GM18870 (cell line): ENCODE measurements around the gene ANXA11.
"Not testable (repeated sequence)": the region's sequence is repeated elsewhere in the genome, so short reads cannot be mapped to it uniquely, and the experiment has no call there.

Source experiments
- ATAC-seq: cut with Tn5 transposase; IDR thresholded peaks from one replicate; pipeline ENCODE4 v1.9.1; 2021; ENCODE audit warnings: moderate library complexity; ENCODE audit not compliant: unreplicated experiment

ANXA11 gene

DNA sequence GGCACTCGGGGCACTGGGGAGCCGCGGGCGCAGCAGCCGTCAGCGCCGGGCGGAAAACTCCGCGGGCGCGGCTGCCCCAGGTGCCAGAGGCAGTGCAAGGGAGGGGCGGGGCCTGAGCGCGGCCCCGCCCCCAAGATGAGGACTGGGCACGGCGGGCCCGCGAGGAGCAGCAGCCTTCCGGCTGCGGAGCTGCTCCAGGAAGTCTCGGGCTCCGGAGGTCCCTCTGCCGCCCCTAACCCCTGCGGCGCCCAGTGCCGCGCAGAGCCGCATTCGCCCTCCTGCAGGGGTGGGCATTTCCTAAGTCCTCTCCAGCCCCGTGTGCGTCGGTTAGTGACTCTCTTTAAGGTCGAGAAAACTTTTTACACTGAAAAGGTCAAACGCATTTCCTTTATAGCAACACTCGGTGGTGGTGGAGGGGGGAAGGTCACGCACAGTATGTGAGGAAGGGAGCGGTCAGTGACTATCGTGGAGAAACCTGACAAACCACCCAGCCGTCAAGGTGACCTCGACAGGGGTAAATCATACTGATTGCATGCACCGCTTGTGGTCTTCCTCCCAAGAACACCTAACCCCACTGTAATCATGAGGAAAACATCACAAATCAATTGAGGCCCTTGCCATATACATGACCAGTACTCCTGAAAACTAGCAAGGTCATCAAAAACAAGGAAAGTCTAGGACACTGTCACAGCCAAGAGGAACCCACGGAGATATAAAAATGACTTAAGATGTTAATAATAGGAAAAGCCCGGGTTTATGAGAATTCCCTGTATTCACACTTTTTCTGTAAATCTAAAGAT lies at the start of gene ANXA11:
Gene ANXA11 (minus strand): TSS at position 61 of the 800 bp plus-strand sequence. CDS start 32,676 bp downstream, outside the sequence.
- peak; percentile 42 for ATAC-seq

DNA sequence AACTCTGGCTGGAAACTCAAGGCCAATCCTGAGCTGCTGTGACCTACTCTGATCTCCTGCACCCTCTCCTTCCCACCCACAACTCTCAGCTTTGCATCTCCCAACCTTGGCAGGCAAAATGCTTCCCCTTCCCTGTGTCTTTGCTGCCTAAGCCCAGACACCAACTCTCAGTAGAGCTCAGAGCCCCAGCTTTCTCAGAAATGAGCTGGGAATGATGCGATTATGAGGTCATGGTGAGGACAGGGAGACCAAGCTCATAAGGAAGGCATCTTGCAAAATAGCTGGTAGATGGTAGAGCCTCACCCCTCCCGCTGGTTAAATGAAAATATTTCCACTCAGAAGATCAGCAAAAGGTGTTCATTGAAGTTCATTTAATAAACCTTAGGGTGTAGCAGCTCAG lies 49.4 kb upstream of the ANXA11 start:
- ATAC-seq: not testable (repeated sequence)

DNA sequence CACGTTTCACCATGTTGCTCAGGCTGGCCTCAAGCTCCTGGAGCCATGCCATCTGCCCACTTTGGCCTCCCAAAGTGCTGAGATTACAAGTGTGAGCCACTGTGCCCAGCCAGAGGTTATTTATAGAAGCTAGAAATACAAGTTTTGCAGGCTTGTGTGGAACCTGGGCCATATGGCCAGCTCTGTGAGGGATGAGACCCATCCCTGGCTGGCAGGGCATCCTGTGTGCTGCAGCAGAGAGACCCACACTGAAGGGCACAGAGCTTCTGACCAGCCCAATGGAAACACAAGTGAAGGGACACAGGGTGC lies 48.6 kb upstream of the ANXA11 start:
- not testable (repeated sequence) for ATAC-seq

DNA sequence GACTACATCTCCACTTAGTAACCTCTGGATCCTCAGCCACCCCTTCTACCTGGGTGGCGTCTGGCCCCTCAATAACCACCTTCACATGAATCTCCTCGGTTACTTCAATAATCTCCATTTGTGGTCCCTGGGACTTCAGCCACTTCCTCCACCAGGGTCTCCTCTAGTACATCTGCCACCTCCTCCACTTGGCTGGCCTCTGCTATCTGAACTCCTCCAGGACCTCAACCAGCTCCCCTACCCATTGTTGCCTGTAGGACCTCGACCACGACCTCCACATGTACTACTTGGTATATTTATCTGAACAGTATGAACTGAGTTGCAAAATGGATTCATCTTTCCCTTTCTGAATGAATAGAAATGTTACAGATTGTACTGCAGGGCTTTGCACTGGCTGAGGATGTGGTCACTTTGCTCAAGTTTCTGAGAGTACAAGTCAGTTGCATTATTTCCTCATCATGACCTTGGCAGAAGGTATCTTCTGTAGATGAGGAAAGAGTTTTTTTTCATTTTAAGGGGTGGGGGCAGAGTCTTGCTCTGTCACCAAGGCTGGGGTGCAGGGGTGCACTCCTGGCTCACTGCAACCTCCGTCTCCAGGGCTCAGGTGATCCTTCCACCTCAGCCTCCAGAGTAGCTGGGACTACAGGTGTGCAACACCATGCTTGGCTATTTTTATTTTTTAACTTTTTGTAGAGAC lies 48.1 kb upstream of the ANXA11 start:
- ATAC-seq: peak; percentile 61

DNA sequence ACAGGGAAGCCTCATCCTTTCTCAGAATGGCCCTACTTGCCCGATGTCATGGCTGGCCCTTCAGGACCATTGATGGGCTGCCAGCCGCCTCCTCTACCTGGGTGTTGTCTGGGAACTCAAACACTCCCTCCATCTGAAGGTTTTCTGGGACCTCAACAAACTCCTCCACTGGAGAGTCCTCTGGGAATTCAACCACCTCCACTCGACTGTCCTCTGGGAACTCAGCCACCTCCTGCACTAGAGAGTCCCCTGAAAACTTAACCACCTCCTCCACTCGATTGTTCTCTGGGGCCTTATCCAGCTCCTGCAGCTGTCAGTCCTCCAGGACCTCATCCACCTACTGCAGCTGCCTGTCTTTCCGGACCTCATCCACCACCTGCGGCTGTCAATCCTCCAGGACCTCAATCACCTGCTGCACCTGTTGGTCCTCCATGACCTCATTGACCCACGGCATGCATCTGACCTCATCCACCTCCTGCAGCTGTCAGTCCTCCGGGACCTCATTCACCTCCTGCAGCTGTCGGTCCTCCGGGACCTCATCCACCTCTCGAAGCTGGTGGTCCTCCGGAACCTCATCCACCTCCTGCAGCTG lies 47.1 kb upstream of the ANXA11 start:
- no peak for ATAC-seq

DNA sequence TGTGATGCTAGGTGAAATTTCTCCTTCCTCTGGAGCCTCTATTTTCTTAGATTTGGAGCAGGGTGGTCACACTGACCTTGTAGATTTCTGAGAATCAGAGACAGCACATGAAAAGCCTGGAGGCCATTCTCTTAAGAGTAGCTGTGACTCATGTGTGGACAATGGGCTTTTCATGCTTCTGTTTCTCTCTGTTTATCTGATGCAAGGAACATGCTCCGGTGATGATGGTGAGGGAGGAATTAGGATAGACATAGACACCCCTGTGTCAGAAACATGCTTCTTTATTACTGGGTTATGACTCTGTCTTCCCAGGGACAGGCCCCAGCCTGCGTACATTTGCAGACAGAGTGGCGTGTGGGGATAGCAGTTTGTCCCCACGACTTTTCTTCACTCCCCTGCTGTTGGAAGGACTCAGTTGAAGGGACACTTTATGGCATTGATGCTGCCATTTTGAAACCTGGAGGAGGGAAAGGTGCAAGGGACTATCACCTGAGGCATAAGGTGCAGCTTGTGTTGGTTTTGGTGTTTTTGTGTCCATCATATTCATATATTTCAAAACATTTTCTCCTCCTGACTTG lies 46.5 kb upstream of the ANXA11 start:
- ATAC-seq: not testable (repeated sequence)

DNA sequence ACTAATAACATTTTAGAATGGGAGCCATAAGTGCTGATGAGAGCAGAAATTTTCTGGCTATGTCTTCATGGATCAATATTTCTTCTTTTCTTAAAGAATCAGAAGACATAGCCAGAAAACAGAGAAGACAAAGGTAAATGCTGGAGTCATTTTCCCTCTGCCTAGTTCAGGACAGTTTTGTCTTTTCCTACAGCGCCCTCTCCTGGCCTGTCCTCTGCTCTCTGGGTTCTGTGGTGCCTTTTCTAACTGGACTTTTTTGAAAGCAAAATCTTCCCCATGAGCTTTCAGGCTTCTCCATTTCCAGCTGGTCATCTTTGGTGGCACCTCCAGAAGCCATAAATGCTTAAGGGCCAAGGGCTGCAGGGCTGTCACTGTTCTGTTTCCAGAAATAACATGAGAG lies 45.1 kb upstream of the ANXA11 start:
- ATAC-seq: not testable (repeated sequence)

DNA sequence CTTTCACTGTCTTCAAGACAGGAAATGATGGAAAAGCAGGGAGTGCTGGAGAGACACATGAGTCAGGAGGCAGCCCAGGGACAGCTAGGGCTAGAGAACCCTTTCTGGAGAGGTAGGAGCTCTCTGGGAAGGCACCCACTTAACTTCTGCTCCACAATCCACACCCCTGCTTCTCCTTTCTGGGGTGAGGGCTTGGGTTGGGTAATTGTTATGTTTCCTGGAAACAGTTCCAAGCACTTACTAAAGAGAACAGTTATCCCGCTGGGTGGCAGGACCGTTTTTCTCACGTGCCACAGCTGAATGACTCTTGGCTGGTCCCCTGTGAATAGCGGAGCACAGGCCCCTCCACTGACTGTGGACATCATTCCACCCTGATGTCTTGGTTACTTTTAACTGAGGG lies 44.6 kb upstream of the ANXA11 start:
- ATAC-seq: not testable (repeated sequence)

DNA sequence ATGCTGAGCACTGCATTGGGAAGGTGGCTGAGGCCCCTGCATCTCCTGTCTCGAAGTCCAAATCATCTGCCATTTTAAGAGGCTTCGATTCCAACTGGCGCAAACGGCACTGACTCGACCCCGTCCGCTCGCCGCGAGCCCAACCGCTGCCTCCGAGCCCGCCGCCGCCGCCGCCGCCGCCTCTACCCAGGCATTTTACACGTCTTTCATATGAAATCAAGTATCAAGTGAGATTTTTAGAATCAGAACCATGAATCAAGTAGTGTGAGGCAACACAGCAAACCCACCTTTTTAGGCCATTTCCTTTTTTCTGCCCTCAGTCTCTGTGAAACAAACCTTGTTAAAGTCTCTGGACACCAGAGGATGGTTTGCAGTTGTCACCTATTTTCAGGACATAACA lies 42.3 kb upstream of the ANXA11 start:
- not testable (repeated sequence) for ATAC-seq

DNA sequence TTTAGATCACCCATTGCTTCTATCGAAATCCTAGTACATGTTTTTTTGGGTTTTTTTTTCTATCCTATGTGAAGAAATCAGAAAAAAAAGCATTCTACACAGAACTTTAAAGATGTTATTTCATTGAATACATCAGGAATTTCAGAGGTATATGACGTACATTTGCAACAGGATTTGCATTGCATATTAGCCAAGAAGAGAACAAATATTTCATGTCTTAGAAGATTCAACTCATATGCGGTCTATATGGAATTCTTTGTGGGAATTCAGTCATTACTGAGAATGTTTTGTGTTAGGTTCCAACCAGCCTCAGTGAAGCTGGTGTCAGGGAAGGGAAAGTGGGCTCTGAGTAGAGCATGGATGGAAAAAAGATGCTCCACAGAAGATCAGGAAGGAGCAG lies 39.0 kb upstream of the ANXA11 start:
- ATAC-seq: not testable (repeated sequence)

DNA sequence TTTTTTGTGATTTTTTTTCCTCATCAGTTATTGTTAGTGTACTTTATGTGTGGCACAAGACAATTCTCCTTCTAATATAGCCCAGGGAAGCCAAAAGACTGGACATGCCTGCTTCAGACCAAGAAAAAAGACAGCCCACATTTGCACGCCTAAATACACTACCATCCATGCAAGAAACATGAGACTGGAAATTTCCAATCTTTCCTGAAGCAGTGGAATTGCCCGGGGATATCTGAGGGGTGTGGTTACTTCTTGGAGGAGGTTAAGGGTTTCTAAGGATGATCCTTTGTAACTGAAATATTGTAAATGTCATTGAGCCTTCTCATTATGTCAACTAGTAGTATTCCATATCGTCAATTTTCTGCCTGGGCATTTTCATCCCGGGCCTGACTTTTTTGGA lies 37.0 kb upstream of the ANXA11 start:
- not testable (repeated sequence) for ATAC-seq

DNA sequence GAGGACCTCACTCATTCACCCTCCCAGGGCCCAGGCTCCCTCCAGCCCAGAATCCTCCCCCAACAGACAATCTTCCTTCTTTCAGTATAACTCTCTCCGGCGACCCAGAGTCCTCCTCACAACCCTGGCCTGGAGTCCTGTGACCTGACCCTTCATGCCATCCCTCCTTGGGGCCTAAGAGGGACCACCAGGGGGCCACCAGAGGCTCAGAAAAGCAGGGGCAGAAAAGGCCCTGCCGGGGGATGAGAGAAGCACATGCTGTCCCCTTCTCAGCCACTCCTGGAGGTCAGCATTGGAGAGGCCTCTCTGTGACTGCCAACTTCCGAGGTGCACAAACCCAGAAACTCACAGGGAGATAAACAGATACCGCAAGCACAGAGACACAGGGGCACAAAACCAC lies 31.1 kb upstream of the ANXA11 start:
- not testable (repeated sequence) for ATAC-seq

DNA sequence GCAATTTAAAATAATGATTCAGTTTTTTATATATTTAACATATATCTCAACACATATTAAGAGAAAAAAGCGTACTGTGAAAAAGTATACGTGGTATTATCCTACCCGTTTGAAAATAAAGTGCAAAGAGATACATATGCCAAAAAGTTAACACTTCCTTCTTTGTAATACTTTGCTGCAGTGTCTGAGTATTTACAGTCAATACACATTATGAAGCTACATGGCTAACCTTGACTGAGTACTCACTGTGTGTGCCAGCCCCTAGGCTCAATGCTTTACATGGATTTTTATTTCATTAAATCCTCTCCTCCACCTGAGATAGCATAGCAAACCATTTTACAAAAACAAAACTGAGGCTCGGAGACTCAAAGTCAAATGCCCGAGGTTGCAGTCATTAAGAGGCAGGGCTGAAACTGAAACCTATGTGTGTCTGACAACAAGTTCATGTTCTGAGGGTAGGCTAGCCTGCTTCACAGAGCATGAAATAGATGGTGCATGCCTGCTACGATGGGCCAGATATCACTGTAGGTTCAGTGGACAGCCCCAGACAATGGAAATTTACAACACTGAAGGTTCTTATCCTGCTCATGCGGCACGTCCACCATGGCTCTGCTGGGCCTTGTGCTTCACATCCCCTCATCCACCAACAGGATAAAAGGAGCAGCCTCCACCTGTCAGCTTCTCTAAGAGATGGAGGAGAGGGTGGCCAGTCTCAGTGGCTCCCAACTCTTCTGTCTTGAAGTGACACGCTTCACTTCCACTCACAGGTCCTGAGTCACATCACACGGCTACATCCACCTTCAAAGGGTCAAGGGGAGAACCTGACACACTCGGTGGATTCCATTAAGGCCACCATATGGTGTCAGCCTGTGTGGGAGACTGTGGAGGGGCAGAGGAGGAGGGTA lies 29.2 kb upstream of the ANXA11 start:
- ATAC-seq: peak; percentile 100

DNA sequence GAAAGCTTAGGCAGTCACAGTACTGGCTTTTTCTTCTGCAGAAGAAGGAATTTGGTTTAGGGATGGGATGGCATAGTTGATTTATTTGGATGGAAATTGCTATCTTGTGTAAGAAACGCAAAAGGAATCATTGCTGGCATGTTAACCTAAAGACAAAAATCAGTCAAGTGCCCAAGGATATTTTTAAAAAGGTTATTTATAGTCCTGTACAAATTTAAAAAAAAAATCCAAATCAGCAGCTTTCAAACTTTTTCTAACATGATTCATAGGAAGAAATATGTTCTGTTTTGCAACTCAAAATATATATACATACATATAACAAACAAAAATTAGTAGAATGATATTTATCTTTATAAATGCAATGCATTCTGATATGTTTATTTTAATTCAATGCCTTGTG lies 28.5 kb upstream of the ANXA11 start:
- not testable (repeated sequence) for ATAC-seq

DNA sequence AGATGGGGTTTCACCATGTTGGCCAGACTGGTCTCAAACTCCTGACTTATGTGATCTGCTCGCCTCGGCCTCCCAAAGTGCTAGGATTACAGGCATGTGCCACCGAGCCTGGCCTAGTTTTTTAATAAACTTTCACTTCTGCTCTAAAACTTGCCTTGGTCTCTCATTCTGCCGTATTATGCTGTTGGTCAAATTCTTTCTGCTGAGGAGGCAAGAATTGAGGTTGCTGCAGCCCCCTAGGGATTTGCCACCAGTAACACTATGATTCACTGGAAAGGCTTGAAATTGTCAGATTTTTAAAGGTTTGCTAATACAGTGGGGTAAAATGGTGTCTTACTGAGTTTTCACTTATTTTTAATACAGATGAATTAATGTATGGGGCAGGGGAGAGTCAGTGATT lies 21.4 kb upstream of the ANXA11 start:
- ATAC-seq: peak; percentile 64

DNA sequence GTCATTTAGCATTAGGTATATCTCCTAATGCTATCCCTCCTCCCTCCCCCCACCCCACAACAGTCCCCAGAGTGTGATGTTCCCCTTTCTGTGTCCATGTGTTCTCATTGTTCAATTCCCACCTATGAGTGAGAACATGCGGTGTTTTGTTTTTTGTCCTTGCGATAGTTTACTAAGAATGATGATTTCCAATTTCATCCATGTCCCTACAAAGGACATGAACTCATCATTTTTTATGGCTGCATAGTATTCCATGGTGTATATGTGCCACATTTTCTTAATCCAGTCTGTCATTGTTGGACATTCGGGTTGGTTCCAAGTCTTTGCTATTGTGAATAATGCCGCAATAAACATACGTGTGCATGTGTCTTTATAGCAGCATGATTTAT lies 17.7 kb upstream of the ANXA11 start:
- ATAC-seq: not testable (repeated sequence)

DNA sequence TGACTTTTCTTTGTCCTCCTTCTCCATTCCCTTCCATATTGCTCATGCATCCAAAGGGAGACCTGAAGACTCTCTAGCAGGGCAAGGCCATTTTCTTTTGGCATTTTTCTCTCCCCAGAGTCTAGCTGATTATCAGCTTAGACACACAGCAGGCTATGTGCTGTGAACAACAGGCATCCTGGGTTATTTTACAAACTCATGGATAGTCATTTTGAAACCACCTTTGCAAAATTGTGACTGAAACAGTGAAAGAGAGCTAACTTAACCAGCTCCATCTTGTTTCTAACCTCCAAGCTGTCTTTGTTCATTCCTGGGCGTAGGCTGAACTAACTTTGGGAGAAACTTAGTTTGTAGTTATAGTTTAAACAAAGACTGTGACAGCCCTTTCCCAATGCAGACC lies 13.5 kb upstream of the ANXA11 start:
- peak; percentile 93 for ATAC-seq

DNA sequence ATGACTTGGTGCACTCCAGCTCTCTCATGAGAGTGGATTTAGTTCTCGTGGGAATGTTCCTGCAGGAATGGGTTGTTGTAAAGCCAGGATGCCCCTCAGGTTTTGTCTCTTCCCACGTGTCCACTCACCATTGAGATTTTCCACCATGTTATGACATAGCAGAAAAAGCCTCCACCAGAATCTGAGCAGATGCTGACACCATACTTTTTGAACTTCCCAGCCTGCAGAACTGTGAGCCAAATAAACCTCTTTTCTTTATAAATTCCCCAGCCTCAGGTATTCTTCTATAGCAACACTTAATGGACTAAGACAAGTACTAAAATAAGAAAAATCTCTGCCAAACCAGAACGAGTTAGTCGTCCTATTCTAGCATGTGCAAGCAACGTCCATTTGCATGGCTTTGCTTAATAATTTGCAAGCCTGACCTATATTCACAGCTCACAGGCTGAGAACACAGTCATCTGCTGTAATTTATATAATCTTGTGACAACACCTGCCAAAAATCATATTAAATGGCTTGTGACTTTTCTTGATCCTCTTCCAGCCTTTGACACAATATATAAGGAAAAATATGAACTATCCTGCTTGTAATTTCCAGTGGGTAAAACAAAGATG lies 9.1 kb upstream of the ANXA11 start:
- not testable (repeated sequence) for ATAC-seq

DNA sequence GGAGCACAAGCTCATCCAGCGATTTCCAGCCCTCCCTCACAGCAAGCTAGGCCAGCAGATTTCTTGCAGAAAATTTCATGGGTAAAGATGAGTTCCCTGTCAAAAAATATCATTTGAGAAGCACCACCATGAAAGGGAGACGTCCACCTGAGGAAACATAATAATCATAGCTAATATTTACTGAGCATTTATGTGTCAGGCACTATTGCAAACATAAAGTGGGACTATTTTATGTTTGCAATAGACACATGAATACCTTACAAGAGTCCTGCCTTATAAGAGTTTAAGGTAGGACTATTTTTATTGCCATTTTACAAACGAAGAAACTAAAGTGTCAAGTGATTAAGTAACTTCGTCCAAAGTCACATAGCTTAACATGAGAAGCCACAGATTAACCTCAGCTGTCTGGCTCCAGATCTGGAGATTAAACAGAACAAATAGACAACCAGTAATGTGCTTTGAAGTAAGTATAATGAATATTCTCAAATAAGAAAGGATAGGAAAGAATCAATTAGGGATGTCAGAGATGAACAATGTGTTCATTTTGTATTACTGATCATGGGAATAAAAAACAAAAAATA lies 7.3 kb upstream of the ANXA11 start:
- not testable (repeated sequence) for ATAC-seq

DNA sequence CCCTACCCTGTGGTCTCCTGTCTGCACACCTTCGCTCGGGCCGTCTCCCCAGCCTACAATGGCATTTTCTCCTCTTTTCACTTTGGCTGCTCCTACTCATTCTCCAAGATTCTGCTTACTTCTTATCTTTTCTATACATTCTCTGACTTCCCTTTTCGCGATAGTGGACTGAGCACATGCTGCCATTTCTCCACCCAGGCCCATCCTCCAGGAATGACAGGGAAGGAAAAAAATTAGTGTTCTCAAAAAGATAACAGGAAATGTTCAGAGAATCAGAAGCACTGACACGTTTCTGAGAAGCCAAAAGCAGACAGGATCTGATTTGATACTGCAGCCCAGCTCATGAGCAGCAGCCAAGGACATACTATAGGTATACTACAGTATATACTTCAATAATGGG lies 6.4 kb upstream of the ANXA11 start:
- no peak for ATAC-seq
